ENCODE measurements around the gene IRS1. TPM values are rescaled to one million over a fixed set of nuclear protein-coding genes. Genes with fewer than 3 reads are reported as not detected.

IRS1 gene
- total RNA-seq, 1 experiment from 2014 or later = 15.2 TPM

GRCh38 chr2:226767056-226767813 lies 32.4 kb downstream of the IRS1 start:
- H3K4me3 ChIP-seq (ENCODE audit: insufficient read depth, low read depth, low read length) = no peak overlapping the region
- DNase-seq = no peak
- no peaks in the 10 kb centered on the region; the same call in none of the 2 replicates for H3K36me3 ChIP-seq (replicated peaks; ENCODE audit: control insufficient read depth, insufficient read depth, low read length)
- no peaks in the 10 kb centered on the region for H3K27me3 ChIP-seq (ENCODE audit: control insufficient read depth, insufficient read depth, low read length)

GRCh38 chr2:226766352-226767055 lies 33.1 kb downstream of the IRS1 start:
- no peak for DNase-seq
- Histone ChIP-seq H3K36me3 (replicated peaks; ENCODE audit: control insufficient read depth, insufficient read depth, low read length) (no peaks in the 10 kb centered on the region; the same call in none of the 2 replicates), H3K4me3 (ENCODE audit: insufficient read depth, low read depth, low read length) (no peak overlapping the region), H3K27me3 (ENCODE audit: control insufficient read depth, insufficient read depth, low read length) (no peaks in the 10 kb centered on the region)

GRCh38 chr2:226763320-226763719 lies 36.3 kb downstream of the IRS1 start:
- Histone ChIP-seq H3K36me3 (replicated peaks; ENCODE audit: control insufficient read depth, insufficient read depth, low read length) (no peaks in the 10 kb centered on the region; the same call in 1 of the 2 replicates), H3K27me3 (ENCODE audit: control insufficient read depth, insufficient read depth, low read length) (no peaks in the 10 kb centered on the region), H3K4me3 (ENCODE audit: insufficient read depth, low read depth, low read length) (no peak overlapping the region)
- no peak for DNase-seq

- no peaks in the 10 kb centered on the region for H3K27me3 ChIP-seq (ENCODE audit: control insufficient read depth, insufficient read depth, low read length)
- DNase-seq = no peak
- H3K36me3 ChIP-seq (replicated peaks; ENCODE audit: control insufficient read depth, insufficient read depth, low read length) = no peaks in the 10 kb centered on the region; the same call in 1 of the 2 replicates
- no peak overlapping the region for H3K4me3 ChIP-seq (ENCODE audit: insufficient read depth, low read depth, low read length)
Observed at GRCh38 chr2:226761195-226761583, 38.4 kb downstream of the IRS1 start.

DNA sequence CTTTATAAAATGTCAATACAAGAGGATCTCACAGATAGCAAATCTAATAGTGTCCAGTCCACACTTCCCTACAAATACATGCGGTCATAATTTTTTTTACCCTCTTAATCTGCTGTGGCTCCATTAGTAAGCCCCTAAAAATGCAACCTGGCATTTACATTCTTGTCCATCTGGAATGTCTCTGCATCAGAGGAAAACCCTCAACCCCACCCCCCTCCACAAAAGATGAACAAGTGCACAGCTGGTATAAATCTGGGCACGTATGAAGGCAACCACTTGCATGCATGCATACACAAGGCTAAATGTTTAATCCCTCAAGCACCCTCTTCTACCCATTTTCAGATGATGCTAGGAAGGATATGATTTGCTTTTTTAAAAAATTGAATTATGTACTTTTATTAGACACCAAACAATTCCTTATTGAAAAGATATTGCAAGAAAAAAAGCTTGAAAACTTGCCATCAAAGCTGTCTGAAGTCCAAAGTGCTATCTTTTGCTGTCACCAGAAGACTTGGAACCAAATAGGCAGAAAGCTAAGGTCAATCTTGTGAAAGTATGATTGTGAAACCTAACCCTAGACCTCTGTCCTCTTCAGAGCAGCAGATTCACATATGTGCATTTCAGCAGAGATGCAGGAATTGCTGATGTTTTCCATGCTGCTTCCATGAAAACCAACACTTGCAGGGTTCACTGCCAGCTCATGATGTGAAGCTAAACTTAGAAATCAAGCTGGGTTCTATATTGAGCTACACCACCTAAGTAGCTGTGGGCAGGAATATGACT lies 39.0 kb downstream of the IRS1 start:
- H3K36me3 ChIP-seq (replicated peaks; ENCODE audit: control insufficient read depth, insufficient read depth, low read length) = no peaks in the 10 kb centered on the region; the same call in 1 of the 2 replicates
- DNase-seq = no peak
- H3K27me3 ChIP-seq (ENCODE audit: control insufficient read depth, insufficient read depth, low read length) = no peaks in the 10 kb centered on the region
- H3K4me3 ChIP-seq (ENCODE audit: insufficient read depth, low read depth, low read length) = no peak overlapping the region

DNA sequence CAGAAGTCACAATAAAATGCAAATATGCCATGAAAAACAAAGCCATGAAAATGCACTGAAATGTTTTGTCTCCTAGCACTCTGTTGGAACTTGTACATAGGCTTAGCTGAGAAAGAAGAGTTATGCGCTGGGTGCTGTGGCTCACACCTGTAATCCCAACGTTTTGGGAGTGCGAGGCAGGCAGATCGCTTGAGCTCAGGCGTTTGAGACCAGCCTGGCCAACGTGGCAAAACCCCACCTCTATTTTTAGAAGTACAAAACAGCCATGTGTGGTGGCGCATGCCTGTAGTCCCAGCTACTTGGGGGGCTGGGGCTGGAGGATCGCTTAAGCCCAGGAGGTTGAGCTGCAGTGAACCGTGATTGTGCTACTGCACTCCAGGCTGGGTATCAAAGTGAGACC lies 39.9 kb downstream of the IRS1 start:
- H3K4me3 ChIP-seq (ENCODE audit: insufficient read depth, low read depth, low read length) = no peak overlapping the region
- H3K36me3 ChIP-seq (replicated peaks; ENCODE audit: control insufficient read depth, insufficient read depth, low read length) = no peaks in the 10 kb centered on the region
- DNase-seq = no peak
- no peaks in the 10 kb centered on the region for H3K27me3 ChIP-seq (ENCODE audit: control insufficient read depth, insufficient read depth, low read length)

DNA sequence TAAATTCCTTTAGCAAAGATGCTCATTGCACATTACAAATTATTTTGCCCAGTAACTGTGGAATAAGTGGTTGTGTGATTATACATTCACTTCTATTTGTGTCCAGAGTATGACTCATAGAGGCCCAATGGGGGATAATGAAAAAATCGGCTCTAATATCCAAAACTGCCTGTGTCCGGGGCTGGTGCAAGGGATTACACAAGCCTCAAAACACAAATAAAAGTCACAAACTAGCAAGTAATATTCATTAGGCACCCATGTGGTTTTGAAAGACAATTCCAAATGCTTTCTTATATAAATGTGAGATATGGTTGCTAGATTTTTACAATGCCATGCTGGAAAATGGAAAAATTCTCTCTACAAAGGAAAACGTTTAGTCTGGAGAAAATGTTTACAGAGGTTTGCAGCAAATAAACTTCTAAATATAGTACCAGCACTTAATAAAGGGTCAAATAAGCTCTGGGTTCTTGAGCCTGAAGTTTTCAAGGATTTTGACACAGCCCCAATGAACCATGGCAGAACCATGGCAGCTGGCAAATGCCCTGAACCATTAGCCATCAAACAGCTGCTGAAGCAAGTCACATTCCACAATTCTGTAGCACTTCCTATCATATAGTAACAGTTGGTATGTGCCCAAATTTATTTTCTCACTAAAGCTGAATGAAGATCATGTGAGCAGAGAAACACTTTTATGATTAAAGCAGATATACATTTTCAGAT lies 40.5 kb downstream of the IRS1 start:
- no peak for DNase-seq
- H3K4me3 ChIP-seq (ENCODE audit: insufficient read depth, low read depth, low read length) = no peak overlapping the region
- H3K36me3 ChIP-seq (replicated peaks; ENCODE audit: control insufficient read depth, insufficient read depth, low read length) = no peaks in the 10 kb centered on the region
- H3K27me3 ChIP-seq (ENCODE audit: control insufficient read depth, insufficient read depth, low read length) = no peaks in the 10 kb centered on the region

DNA sequence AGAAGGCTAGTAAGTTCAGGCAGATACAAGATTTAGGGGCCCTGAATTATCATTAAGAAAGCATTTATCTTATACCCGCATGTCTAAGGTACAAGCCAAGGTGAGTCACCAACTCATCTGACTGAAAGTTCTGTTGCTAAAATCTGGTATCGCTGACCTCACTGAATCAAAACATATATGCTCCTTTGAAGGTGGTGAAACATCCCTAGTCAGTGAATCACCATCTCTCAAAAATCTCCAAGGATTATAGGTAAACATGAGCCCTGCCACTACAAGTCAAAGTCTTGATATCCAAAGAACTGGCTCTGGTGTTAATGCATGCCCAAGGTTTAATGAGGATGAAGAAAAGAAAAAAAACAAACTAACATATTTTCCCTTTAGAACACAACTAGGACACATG lies 43.5 kb downstream of the IRS1 start:
- DNase-seq = no peak
- Histone ChIP-seq H3K27me3 (ENCODE audit: control insufficient read depth, insufficient read depth, low read length) (no peaks in the 10 kb centered on the region), H3K36me3 (replicated peaks; ENCODE audit: control insufficient read depth, insufficient read depth, low read length) (no peaks in the 10 kb centered on the region), H3K4me3 (ENCODE audit: insufficient read depth, low read depth, low read length) (no peak overlapping the region)

DNA sequence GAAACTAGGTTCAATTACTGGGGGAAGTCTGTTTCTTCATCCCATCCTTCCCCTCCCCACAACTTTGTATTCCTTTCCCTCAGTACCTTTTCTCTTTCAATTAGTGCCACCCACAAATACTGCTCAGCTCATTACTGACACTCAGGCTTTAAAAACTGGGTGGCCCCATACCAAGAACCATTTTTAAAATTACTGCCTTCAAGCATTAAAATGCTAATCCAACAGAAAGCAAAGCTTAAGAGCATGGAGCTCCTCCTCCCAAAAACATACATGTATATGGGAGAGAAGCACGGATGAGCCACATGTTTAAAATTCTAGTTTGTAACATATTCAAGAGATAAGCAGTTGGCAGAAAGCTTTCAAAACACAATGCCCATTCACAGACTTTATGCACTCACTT lies 44.0 kb downstream of the IRS1 start:
- Histone ChIP-seq H3K4me3 (ENCODE audit: insufficient read depth, low read depth, low read length) (no peak overlapping the region), H3K27me3 (ENCODE audit: control insufficient read depth, insufficient read depth, low read length) (no peaks in the 10 kb centered on the region), H3K36me3 (replicated peaks; ENCODE audit: control insufficient read depth, insufficient read depth, low read length) (no peaks in the 10 kb centered on the region)
- no peak for DNase-seq

GRCh38 chr2:226754821-226755604 lies 44.6 kb downstream of the IRS1 start:
- H3K27me3 ChIP-seq (ENCODE audit: control insufficient read depth, insufficient read depth, low read length) = no peaks in the 10 kb centered on the region

GRCh38 chr2:226752887-226753286 lies 46.7 kb downstream of the IRS1 start:
- no peaks in the 10 kb centered on the region for H3K36me3 ChIP-seq (replicated peaks; ENCODE audit: control insufficient read depth, insufficient read depth, low read length)
- DNase-seq = no peak
- H3K27me3 ChIP-seq (ENCODE audit: control insufficient read depth, insufficient read depth, low read length) = no peaks in the 10 kb centered on the region
- H3K4me3 ChIP-seq (ENCODE audit: insufficient read depth, low read depth, low read length) = no peak overlapping the region

More at GRCh38 chr2:226754821-226755604, 44.6 kb downstream of the IRS1 start:
- Histone ChIP-seq H3K4me3 (ENCODE audit: insufficient read depth, low read depth, low read length) (no peak overlapping the region), H3K36me3 (replicated peaks; ENCODE audit: control insufficient read depth, insufficient read depth, low read length) (no peaks in the 10 kb centered on the region)
- DNase-seq = no peak

DNA sequence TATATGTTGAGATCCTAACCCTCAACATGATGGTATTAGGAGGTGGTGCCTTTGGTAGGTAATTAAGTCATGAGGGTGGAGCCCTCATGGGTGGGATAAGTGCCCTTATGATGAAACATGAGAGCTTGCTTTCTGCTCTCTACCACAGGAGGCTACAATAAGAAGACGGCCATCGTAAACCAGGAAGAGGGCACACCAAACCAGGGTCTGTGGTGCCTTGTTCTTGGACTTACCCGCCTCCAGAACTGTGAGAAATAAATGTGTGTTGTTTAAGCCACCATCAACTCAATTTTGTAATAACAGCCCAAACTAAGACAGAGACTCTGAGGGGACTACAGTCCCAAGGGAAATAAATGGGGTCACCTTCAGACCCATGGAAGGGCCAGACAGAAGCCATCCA lies 52.3 kb downstream of the IRS1 start:
- Histone ChIP-seq H3K4me3 (ENCODE audit: insufficient read depth, low read depth, low read length) (no peak overlapping the region), H3K36me3 (replicated peaks; ENCODE audit: control insufficient read depth, insufficient read depth, low read length) (no peaks in the 10 kb centered on the region), H3K27me3 (ENCODE audit: control insufficient read depth, insufficient read depth, low read length) (no peaks in the 10 kb centered on the region)
- no peak for DNase-seq

DNA sequence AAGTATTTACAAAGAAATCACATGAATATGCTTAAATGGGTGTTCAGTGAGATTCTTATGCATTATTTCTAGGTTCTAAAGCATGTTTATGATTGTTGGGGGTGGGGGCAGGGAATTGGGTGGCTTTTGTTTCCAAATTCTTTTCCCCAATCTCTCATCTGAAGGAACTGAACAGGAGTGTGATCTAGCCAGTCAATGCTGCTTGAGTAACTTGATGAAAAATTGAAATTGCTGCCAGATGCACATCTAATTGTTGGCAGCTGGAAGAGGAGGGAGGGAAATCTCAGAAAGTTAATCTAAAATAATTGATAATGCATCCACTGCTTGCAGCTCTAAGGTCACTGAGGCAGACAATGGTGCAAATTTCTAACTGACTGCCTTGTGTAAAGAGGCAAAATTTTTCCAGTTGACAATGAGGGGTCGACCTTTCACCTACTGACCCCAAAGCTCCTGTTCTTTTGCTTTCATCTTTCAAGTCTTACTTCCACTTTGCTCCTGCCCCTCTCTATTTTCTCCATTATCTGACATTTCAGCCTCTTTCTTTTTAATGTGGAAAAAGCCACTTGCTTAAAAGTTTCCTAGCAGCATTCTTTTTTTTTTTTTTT lies 53.3 kb downstream of the IRS1 start:
- H3K4me3 ChIP-seq (ENCODE audit: insufficient read depth, low read depth, low read length) = no peak overlapping the region
- no peaks in the 10 kb centered on the region for H3K27me3 ChIP-seq (ENCODE audit: control insufficient read depth, insufficient read depth, low read length)
- H3K36me3 ChIP-seq (replicated peaks; ENCODE audit: control insufficient read depth, insufficient read depth, low read length) = no peaks in the 10 kb centered on the region
- no peak for DNase-seq
